Measurements from ENCODE around the gene DNAH5.

DNA sequence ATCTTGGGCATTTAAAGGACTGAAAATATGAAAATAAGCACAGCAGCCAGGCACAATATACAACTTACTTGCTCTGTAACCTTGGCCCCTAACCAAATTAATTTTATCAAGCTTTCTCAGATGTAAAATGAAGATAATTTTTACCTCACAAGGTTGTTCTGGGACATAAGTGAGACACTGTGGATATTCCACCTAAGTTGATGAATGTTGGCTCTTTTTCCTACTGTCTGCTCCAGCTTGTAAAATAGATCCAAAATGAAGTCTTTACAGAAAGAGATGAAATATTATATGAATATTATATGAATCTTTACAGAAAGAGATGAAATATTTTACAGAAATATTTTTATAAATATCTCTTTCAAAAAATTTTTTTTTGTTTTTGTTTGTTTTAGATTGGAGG, 270.1 kb downstream of the DNAH5 start:
- TF ChIP-seq TEAD4 (IDR thresholded peaks at IDR 0.05; ENCODE audit: low read depth, low read length): no peak
- TF ChIP-seq, protein P1, sequence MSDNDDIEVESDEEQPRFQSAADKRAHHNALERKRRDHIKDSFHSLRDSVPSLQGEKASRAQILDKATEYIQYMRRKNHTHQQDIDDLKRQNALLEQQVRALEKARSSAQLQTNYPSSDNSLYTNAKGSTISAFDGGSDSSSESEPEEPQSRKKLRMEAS (IDR thresholded peaks at IDR 0.05): no peak
- no peak for TF ChIP-seq NRF1 (IDR thresholded peaks at IDR 0.05; ENCODE audit: low read depth, low read length)

Data from H1 (cell line).